Lung (tissue), 12 donors: Measurements from ENCODE around the gene TFF3. TPM values are rescaled to one million over a fixed set of nuclear protein-coding genes. Genes with fewer than 3 reads are reported as not detected.

Source experiments
- ATAC-seq: fragments of 200-7000 bp; cut with Tn5 transposase; one replicate; pipeline ENCODE4 v1.9.1; 2020; ENCODE audit warnings: moderate number of reproducible peaks; ENCODE audit not compliant: insufficient read depth, low FRiP score
- DNase-seq, 3 donors: peaks; one replicate each; pipeline ENCODE4 v3.0.0-alpha.2; 2013 to 2017
- H3K27ac ChIP-seq, 2 donors: one replicate each; pipeline ENCODE4 v1.5.1; 2013; ENCODE audit warnings: mild to moderate bottlenecking in 2 of 2, moderate library complexity in 2 of 2, control low read depth in 1 of 2, inconsistent platforms in 1 of 2, low read depth in 1 of 2, low read length in 1 of 2
- H3K27me3 ChIP-seq, 3 donors: one replicate each; pipeline ENCODE4 v1.5.1; 2013; ENCODE audit warnings: low read length in 2 of 3; ENCODE audit not compliant: control insufficient read depth in 3 of 3, insufficient read depth in 3 of 3
- H3K36me3 ChIP-seq, 4 donors: one replicate each; pipeline ENCODE4 v1.5.1; 2013; ENCODE audit warnings: low read length in 4 of 4, mild to moderate bottlenecking in 1 of 4, moderate library complexity in 1 of 4; ENCODE audit not compliant: control insufficient read depth in 4 of 4, insufficient read depth in 4 of 4
- H3K4me1 ChIP-seq, 5 donors: one replicate each; pipeline ENCODE4 v1.5.1; 2013; ENCODE audit warnings: low read length in 5 of 5, mild to moderate bottlenecking in 2 of 5, moderate library complexity in 1 of 5; ENCODE audit not compliant: control insufficient read depth in 5 of 5, insufficient read depth in 5 of 5
- H3K4me3 ChIP-seq: one replicate; pipeline ENCODE4 v1.5.1; 2013; ENCODE audit warnings: mild to moderate bottlenecking, control low read depth, moderate library complexity
- H3K9ac ChIP-seq, 2 donors: one replicate each; pipeline ENCODE4 v1.5.1; 2013; ENCODE audit warnings: low read length in 2 of 2, control low read depth in 1 of 2; ENCODE audit not compliant: insufficient read depth in 1 of 2
- H3K9me3 ChIP-seq, 4 donors: one replicate each; pipeline ENCODE4 v1.5.1; 2013; ENCODE audit warnings: low read length in 3 of 4, mild to moderate bottlenecking in 1 of 4, moderate library complexity in 1 of 4; ENCODE audit not compliant: control insufficient read depth in 4 of 4, insufficient read depth in 3 of 4
- CTCF ChIP-seq: IDR thresholded peaks from 2 replicates; pipeline ENCODE4 v1.5.1; 2012; ENCODE audit warnings: mild to moderate bottlenecking; ENCODE audit errors: control extremely low read depth, extremely low read depth
- WGBS, 2 donors: extraction: QIAGEN DNeasy Blood & Tissue Kit; methylation state at CpG; one replicate each; pipeline ENCODE4 v1.1.7; 2013; 5-methylcytosine and 5-hydroxymethylcytosine counted together
- polyA plus RNA-seq, 2 donors: library from polyadenylated mRNA; stranded (reverse); fragments of 200-250 nt; gene quantifications; one replicate each; pipeline ENCODE4 v1.2.1, GENCODE V29; 2013
- total RNA-seq, 2 donors: library from RNA; depleted of rRNA in 1 of 2; stranded (reverse); fragments of >200 nt in 1 of 2; gene quantifications; one replicate each; pipeline ENCODE4 v1.2.1, GENCODE V29; 2014 to 2021
- donor health status: control.
- donor health status: control.
- donor health status: Bipolar disorder and iron deficiency.
- donor health status: healthy.
- donor health status: DM: yes; HTN: yes; CAD: no.

TFF3 gene
- total and polyA plus RNA-seq, 4 donors = 23.9 to 54.0 (median 34.3) TPM

- no peak overlapping the region for H3K9ac ChIP-seq
- DNase-seq (no peak), ATAC-seq (no peak)
- no peak overlapping the region for H3K27ac ChIP-seq
- H3K36me3 ChIP-seq = peaks cover 0 to 46% (median 3%) of the 10 kb centered on the region in 4 donors
- no peaks in the 10 kb centered on the region for H3K4me1 ChIP-seq
- H3K9me3 ChIP-seq = no peaks in the 10 kb centered on the region
- no peak for TF ChIP-seq CTCF
- 90 to 92% methylated on average over 12 of the region's 12 CpGs for WGBS, 2 donors
- no peak overlapping the region for H3K4me3 ChIP-seq
- no peaks in the 10 kb centered on the region for H3K27me3 ChIP-seq
Measured at GRCh38 chr21:42286416-42286815, 28.8 kb downstream of the TFF3 start.

- ATAC-seq = no peak
- 85 to 87% methylated on average over 13 of the region's 13 CpGs for WGBS, 2 donors
- Histone ChIP-seq H3K4me1 (no peaks in the 10 kb centered on the region), H3K9ac (no peak overlapping the region), H3K27me3 (no peaks in the 10 kb centered on the region), H3K9me3 (no peaks in the 10 kb centered on the region), H3K36me3 (peaks cover 0 to 43% (median 3%) of the 10 kb centered on the region in 4 donors), H3K4me3 (no peak overlapping the region), H3K27ac (no peak overlapping the region)
- DNase-seq = no peak
- TF ChIP-seq CTCF = no peak
Measured at GRCh38 chr21:42285569-42286245, 29.5 kb downstream of the TFF3 start.

- 92% methylated on average over 12 of the region's 12 CpGs for WGBS, 2 donors
- no peak overlapping the region for H3K27ac ChIP-seq
- no peak overlapping the region for H3K9ac ChIP-seq
- peaks cover 0 to 45% (median 3%) of the 10 kb centered on the region in 4 donors for H3K36me3 ChIP-seq
- no peak overlapping the region for H3K4me3 ChIP-seq
- TF ChIP-seq CTCF = no peak
- no peaks in the 10 kb centered on the region for H3K9me3 ChIP-seq
- no peaks in the 10 kb centered on the region for H3K4me1 ChIP-seq
- DNase-seq = no peak
- ATAC-seq = no peak
- H3K27me3 ChIP-seq = no peaks in the 10 kb centered on the region
Measured at GRCh38 chr21:42282715-42283114, 32.5 kb downstream of the TFF3 start.

- WGBS, 2 donors = 95 to 97% methylated on average over 18 of the region's 18 CpGs
- peaks cover 0 to 38% (median 3%) of the 10 kb centered on the region in 4 donors for H3K36me3 ChIP-seq
- no peak for TF ChIP-seq CTCF
- no peak overlapping the region for H3K9ac ChIP-seq
- H3K4me3 ChIP-seq = no peak overlapping the region
- no peaks in the 10 kb centered on the region for H3K9me3 ChIP-seq
- H3K27me3 ChIP-seq = no peaks in the 10 kb centered on the region
- DNase-seq (no peak), ATAC-seq (no peak)
- H3K4me1 ChIP-seq = no peaks in the 10 kb centered on the region
- no peak overlapping the region for H3K27ac ChIP-seq
Measured at GRCh38 chr21:42282021-42282420, 33.2 kb downstream of the TFF3 start.
